HepG2 (cell line): ENCODE measurements around the gene NOP9. TPM values are rescaled to one million over a fixed set of nuclear protein-coding genes. Genes with fewer than 3 reads are reported as not detected.

Experiments
- CAMTA2 ChIP-seq: sonication (generic); formaldehyde crosslinking; IDR thresholded peaks from 2 replicates; pipeline ENCODE4 v1.4.0; 2020; ENCODE audit warnings: mild to moderate bottlenecking, missing genetic modification reagents, borderline replicate concordance
- DMTF1 ChIP-seq: sonication (generic); formaldehyde crosslinking; IDR thresholded peaks from 2 replicates; pipeline ENCODE4 v1.4.0; 2020; ENCODE audit warnings: mild to moderate bottlenecking, missing genetic modification reagents
- FOXM1 ChIP-seq: sonication (generic); formaldehyde crosslinking; IDR thresholded peaks from 2 replicates; pipeline ENCODE4 v1.5.0; 2020; ENCODE audit warnings: missing genetic modification reagents
- KLF11 ChIP-seq: IDR thresholded peaks from 2 replicates; pipeline ENCODE4 v1.6.1; 2016; ENCODE audit warnings: missing compliant biosample characterization
- NPAS2 ChIP-seq: sonication (generic); formaldehyde crosslinking; IDR thresholded peaks from 2 replicates; pipeline ENCODE4 v1.8.0; 2022; ENCODE audit warnings: mild to moderate bottlenecking, missing genetic modification reagents, borderline replicate concordance
- PCBP2 ChIP-seq: fragments of 200-400 bp; formaldehyde crosslinking; optimal IDR thresholded peaks from 2 replicates; pipeline ENCODE3; 2018; ENCODE audit warnings: low read length, low read depth; ENCODE audit not compliant: poor library complexity, severe bottlenecking
- SNRNP70 ChIP-seq: fragments of 200-400 bp; formaldehyde crosslinking; IDR thresholded peaks from 2 replicates; pipeline ENCODE4 v1.6.1; 2017; ENCODE audit warnings: mild to moderate bottlenecking, low read depth, low read length, moderate library complexity
- SOX5 ChIP-seq: IDR thresholded peaks from 2 replicates; pipeline ENCODE4 v1.6.1; 2016; ENCODE audit warnings: borderline replicate concordance
- THAP7 ChIP-seq: sonication (generic); formaldehyde crosslinking; IDR thresholded peaks from 2 replicates; pipeline ENCODE4 v1.8.1; 2023; ENCODE audit warnings: mild to moderate bottlenecking, missing genetic modification reagents
- ZFP62 ChIP-seq: sonication (generic); formaldehyde crosslinking; IDR thresholded peaks from 2 replicates; pipeline ENCODE4 v1.4.0; 2020; ENCODE audit warnings: missing genetic modification reagents
- ZKSCAN5 ChIP-seq: sonication (generic); formaldehyde crosslinking; IDR thresholded peaks from 2 replicates; pipeline ENCODE4 v1.5.1; 2020; ENCODE audit warnings: mild to moderate bottlenecking, missing genetic modification reagents
- ZNF318 ChIP-seq: sonication (generic); formaldehyde crosslinking; IDR thresholded peaks from 2 replicates; pipeline ENCODE4 v1.4.0; 2020; ENCODE audit warnings: mild to moderate bottlenecking, missing genetic modification reagents
- ZNF335 ChIP-seq: sonication (generic); formaldehyde crosslinking; IDR thresholded peaks from 2 replicates; pipeline ENCODE4 v1.4.0; 2020; ENCODE audit warnings: missing genetic modification reagents
- ZNF343 ChIP-seq: sonication (generic); formaldehyde crosslinking; IDR thresholded peaks from 2 replicates; pipeline ENCODE4 v1.4.0; 2020; ENCODE audit warnings: mild to moderate bottlenecking, missing genetic modification reagents
- ZNF550 ChIP-seq: sonication (generic); formaldehyde crosslinking; IDR thresholded peaks from 2 replicates; pipeline ENCODE4 v1.4.0; 2020; ENCODE audit warnings: mild to moderate bottlenecking, missing genetic modification reagents, borderline replicate concordance
- ZNF644 ChIP-seq: IDR thresholded peaks from 2 replicates; pipeline ENCODE4 v1.6.1; 2016; ENCODE audit warnings: low read depth
- polyA plus RNA-seq, 8 experiments: library from polyadenylated mRNA; depleted of rRNA in 3 of 8; stranded (reverse) in 7 of 8; unstranded in 1 of 8; fragments of >200 nt; fragmentation: Illumina TruSeq in 4 of 8; extraction: Trizol in 4 of 8; gene quantifications; 2 replicates each; pipeline versions ENCODE4 v1.2.1 to v1.2.3, GENCODE V29; 2011 to 2016; ENCODE audit warnings: low read depth in 4 of 8, missing spikeins in 1 of 8, mixed read lengths in 1 of 8; ENCODE audit not compliant: insufficient read depth in 1 of 8
- total RNA-seq, 5 experiments: library from RNA; depleted of rRNA; stranded (reverse); fragments of >200 nt; fragmentation: Illumina TruSeq; extraction: Trizol; gene quantifications; 2 replicates each; pipeline ENCODE4 v1.2.3, GENCODE V29; 2016; ENCODE audit warnings: low read depth in 1 of 5

NOP9 gene
- total and polyA plus RNA-seq, 2 of the 13 experiments (the other 11 are each of a cell fraction or from before 2014, with no cell fraction given): 24.5 to 61.6 TPM

- TF ChIP-seq ZNF318: peak; percentile 98
- TF ChIP-seq SNRNP70: no peak
- peak; percentile 96 for TF ChIP-seq ZNF335 (CRISPR knock-in tag)
- no peak for TF ChIP-seq NPAS2 (CRISPR knock-in tag)
- TF ChIP-seq ZNF550 (CRISPR knock-in tag): peak; percentile 95; the same call in 1 of the 2 replicates
- peak; percentile 75; the same call in 1 of the 2 replicates for TF ChIP-seq KLF11 (CRISPR knock-in tag)
- peak; percentile 98 for TF ChIP-seq THAP7 (CRISPR knock-in tag)
- TF ChIP-seq FOXM1 (CRISPR knock-in tag): peak; percentile 91
- peak; percentile 99 for TF ChIP-seq ZNF343
- peak; percentile 71 for TF ChIP-seq ZKSCAN5
- peak; percentile 56 for TF ChIP-seq ZNF644 (CRISPR knock-in tag)
- TF ChIP-seq CAMTA2 (CRISPR knock-in tag): peak; percentile 99
- TF ChIP-seq ZFP62: peak; percentile 96; the same call in 1 of the 2 replicates
- peak; percentile 89 for TF ChIP-seq SOX5 (CRISPR knock-in tag)
- TF ChIP-seq PCBP2: no peak
- no peak; the same call in 1 of the 2 replicates for TF ChIP-seq DMTF1 (CRISPR knock-in tag)
These were observed 28.4 kb upstream of the NOP9 start, which contains the start of gene RABGGTA (continued) for GRCh38 chr14:24271134-24271833.
